ENCODE data around the gene ZNF423.

Gene ZNF423

DNA sequence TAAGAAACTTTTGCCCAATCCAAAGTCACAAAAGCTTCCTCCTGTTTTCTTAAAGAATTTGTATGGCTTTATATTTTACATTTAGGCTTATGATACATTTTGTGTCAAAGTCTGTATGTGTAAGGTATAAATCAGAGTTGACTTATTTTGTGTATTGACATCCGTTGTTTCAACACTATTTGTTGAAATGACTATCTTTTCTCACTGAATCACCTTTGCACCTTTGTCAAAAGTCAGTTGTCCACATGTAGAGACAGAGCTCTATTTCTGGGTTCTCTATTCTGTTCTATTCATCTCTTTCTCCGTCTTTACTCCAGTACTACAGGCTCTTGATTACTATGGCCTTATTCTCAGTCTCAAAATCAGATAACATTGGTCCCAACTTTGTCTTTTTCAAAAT lies 409.1 kb downstream of the ZNF423 start:
- peaks cover 20% of the 10 kb centered on the region for H3K4me1 ChIP-seq (ENCODE audit: control insufficient read depth, low read length)
- no peak overlapping the region for H3K27ac ChIP-seq (ENCODE audit: low read depth, low read length)
- H3K79me2 ChIP-seq (ENCODE audit: control insufficient read depth, low read length) = no peaks in the 10 kb centered on the region
- TF ChIP-seq, protein P1, sequence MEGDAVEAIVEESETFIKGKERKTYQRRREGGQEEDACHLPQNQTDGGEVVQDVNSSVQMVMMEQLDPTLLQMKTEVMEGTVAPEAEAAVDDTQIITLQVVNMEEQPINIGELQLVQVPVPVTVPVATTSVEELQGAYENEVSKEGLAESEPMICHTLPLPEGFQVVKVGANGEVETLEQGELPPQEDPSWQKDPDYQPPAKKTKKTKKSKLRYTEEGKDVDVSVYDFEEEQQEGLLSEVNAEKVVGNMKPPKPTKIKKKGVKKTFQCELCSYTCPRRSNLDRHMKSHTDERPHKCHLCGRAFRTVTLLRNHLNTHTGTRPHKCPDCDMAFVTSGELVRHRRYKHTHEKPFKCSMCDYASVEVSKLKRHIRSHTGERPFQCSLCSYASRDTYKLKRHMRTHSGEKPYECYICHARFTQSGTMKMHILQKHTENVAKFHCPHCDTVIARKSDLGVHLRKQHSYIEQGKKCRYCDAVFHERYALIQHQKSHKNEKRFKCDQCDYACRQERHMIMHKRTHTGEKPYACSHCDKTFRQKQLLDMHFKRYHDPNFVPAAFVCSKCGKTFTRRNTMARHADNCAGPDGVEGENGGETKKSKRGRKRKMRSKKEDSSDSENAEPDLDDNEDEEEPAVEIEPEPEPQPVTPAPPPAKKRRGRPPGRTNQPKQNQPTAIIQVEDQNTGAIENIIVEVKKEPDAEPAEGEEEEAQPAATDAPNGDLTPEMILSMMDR (IDR thresholded peaks at IDR 0.05; ENCODE audit: low read depth, low read length, poor library complexity, severe bottlenecking) = no peak
- no peak for TF ChIP-seq EZH2phosphoT487 (IDR thresholded peaks at IDR 0.05; ENCODE audit: borderline replicate concordance, low read length)
- H3K9me2 ChIP-seq (replicated peaks; ENCODE audit: control insufficient read depth, low read length) = no peaks in the 10 kb centered on the region
- no peaks in the 10 kb centered on the region for H4K20me1 ChIP-seq (ENCODE audit: control insufficient read depth, insufficient read depth, low read depth, low read length)
- no peaks in the 10 kb centered on the region for H3K36me3 ChIP-seq (ENCODE audit: control insufficient read depth, low read length)
- no peak overlapping the region for H3K4me2 ChIP-seq (ENCODE audit: low read length)
- H3K4me3 ChIP-seq (ENCODE audit: low read length) = no peak overlapping the region
- no peaks in the 10 kb centered on the region for H3F3A ChIP-seq (ENCODE audit: control insufficient read depth, insufficient read depth)
- peaks cover 9% of the 10 kb centered on the region for H3K27me3 ChIP-seq (ENCODE audit: control insufficient read depth, low read length)
- H3K9me3 ChIP-seq (ENCODE audit: control insufficient read depth, insufficient read depth, low read length) = no peaks in the 10 kb centered on the region

DNA sequence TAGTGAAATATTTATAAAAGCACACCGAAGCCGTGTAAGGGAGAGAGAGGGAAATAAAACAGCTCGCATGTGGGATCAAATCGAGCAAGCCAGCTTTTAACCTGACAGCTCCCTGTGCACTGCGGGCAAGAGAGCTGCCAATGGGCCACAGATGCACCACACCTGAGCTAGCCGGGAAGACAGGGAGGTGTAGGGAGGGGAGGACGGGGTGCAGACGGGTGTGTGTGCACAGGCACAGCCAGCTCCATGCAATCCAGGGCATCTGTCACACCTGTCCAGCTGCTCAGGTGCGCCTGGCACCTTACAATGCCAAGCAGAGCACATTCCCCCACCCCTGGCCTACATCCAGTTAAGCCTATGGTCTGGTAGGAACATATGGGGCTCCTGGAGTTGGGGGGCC lies 412.3 kb downstream of the ZNF423 start:
- Histone ChIP-seq H3K4me1 (ENCODE audit: control insufficient read depth, low read length) (peaks cover 40% of the 10 kb centered on the region), H4K20me1 (ENCODE audit: control insufficient read depth, insufficient read depth, low read depth, low read length) (no peaks in the 10 kb centered on the region), H3F3A (ENCODE audit: control insufficient read depth, insufficient read depth) (no peaks in the 10 kb centered on the region), H3K27me3 (ENCODE audit: control insufficient read depth, low read length) (no peaks in the 10 kb centered on the region), H3K9me2 (replicated peaks; ENCODE audit: control insufficient read depth, low read length) (no peaks in the 10 kb centered on the region), H3K4me3 (ENCODE audit: low read length) (no peak overlapping the region), H3K9me3 (ENCODE audit: control insufficient read depth, insufficient read depth, low read length) (no peaks in the 10 kb centered on the region), H3K36me3 (ENCODE audit: control insufficient read depth, low read length) (no peaks in the 10 kb centered on the region), H3K27ac (ENCODE audit: low read depth, low read length) (no peak overlapping the region), H3K79me2 (ENCODE audit: control insufficient read depth, low read length) (no peaks in the 10 kb centered on the region), H3K4me2 (ENCODE audit: low read length) (no peak overlapping the region)
- TF ChIP-seq, protein P1 (IDR thresholded peaks at IDR 0.05; ENCODE audit: low read depth, low read length, poor library complexity, severe bottlenecking) = no peak
- no peak for TF ChIP-seq EZH2phosphoT487 (IDR thresholded peaks at IDR 0.05; ENCODE audit: borderline replicate concordance, low read length)

DNA sequence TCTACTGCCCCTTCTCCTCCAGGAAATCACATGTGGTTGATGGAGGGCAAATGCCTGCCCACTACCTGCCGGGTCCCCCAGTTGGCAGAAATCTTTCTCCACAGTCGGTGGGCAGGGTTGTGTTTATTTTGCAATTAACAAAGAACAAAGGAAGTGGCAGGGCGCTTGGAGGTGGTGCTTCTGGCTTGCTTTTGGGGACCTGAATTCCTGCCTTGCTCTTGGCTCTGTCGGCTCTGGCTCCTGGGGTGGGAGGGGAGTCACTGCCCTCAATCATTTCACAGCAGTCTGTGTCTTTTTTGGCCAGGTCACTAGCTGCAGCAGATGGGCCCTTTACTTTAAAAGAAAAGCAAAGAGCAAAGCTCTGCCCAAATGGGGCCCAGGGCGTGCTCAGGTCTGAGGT lies 413.1 kb downstream of the ZNF423 start:
- peaks cover 40% of the 10 kb centered on the region for H3K4me1 ChIP-seq (ENCODE audit: control insufficient read depth, low read length)
- H3K4me2 ChIP-seq (ENCODE audit: low read length) = no peak overlapping the region
- H3K36me3 ChIP-seq (ENCODE audit: control insufficient read depth, low read length) = no peaks in the 10 kb centered on the region
- TF ChIP-seq EZH2phosphoT487 (IDR thresholded peaks at IDR 0.05; ENCODE audit: borderline replicate concordance, low read length) = no peak
- TF ChIP-seq, protein P1 (IDR thresholded peaks at IDR 0.05; ENCODE audit: low read depth, low read length, poor library complexity, severe bottlenecking) = no peak
- H4K20me1 ChIP-seq (ENCODE audit: control insufficient read depth, insufficient read depth, low read depth, low read length) = no peaks in the 10 kb centered on the region
- H3K9me2 ChIP-seq (replicated peaks; ENCODE audit: control insufficient read depth, low read length) = no peaks in the 10 kb centered on the region
- no peaks in the 10 kb centered on the region for H3K79me2 ChIP-seq (ENCODE audit: control insufficient read depth, low read length)
- no peak overlapping the region for H3K4me3 ChIP-seq (ENCODE audit: low read length)
- H3F3A ChIP-seq (ENCODE audit: control insufficient read depth, insufficient read depth) = no peaks in the 10 kb centered on the region
- H3K27ac ChIP-seq (ENCODE audit: low read depth, low read length) = no peak overlapping the region
- H3K9me3 ChIP-seq (ENCODE audit: control insufficient read depth, insufficient read depth, low read length) = no peaks in the 10 kb centered on the region
- no peaks in the 10 kb centered on the region for H3K27me3 ChIP-seq (ENCODE audit: control insufficient read depth, low read length)

Measured in DOHH2 (cell line).